BE2C (cell line): ENCODE results near the gene LRIT1.
A peak's percentile ranks its signal among the peaks of the same experiment; 100 is the strongest.

ENCODE experiments used
- DNase-seq: peaks from one replicate; pipeline ENCODE4 v3.0.0-alpha.2; 2020
- H3K27me3 ChIP-seq: fragments of 250-450 bp; sonication (Bioruptor Pico); 2 replicates; pipeline ENCODE4 v1.5.1; 2020; ENCODE audit warnings: mild to moderate bottlenecking
- H3K36me3 ChIP-seq: fragments of 250-450 bp; sonication (Bioruptor Pico); 2 replicates; pipeline ENCODE4 v1.5.1; 2020; ENCODE audit warnings: mild to moderate bottlenecking
- H3K4me1 ChIP-seq: fragments of 250-450 bp; sonication (Bioruptor Pico); 2 replicates; pipeline ENCODE4 v1.5.1; 2020
- H3K4me3 ChIP-seq: 2 replicates; pipeline ENCODE4 v1.5.1; 2011; ENCODE audit warnings: low read depth, low read length
- H3K9me3 ChIP-seq: fragments of 250-450 bp; sonication (Bioruptor Pico); 2 replicates; pipeline ENCODE4 v1.5.1; 2020
- CTCF ChIP-seq: IDR thresholded peaks from 2 replicates; pipeline ENCODE4 v1.5.1; 2012; ENCODE audit warnings: mild to moderate bottlenecking, low read depth, low read length

Gene LRIT1

GRCh38 chr10:84204610-84205009 is 36.7 kb downstream of the LRIT1 start:
- TF ChIP-seq CTCF: no peak
- no peak for DNase-seq
- Histone ChIP-seq H3K36me3 (no peaks in the 10 kb centered on the region), H3K27me3 (no peaks in the 10 kb centered on the region), H3K9me3 (no peaks in the 10 kb centered on the region), H3K4me1 (no peaks in the 10 kb centered on the region), H3K4me3 (no peak overlapping the region)

GRCh38 chr10:84204122-84204521 is 37.2 kb downstream of the LRIT1 start:
- H3K36me3 ChIP-seq: no peaks in the 10 kb centered on the region
- no peaks in the 10 kb centered on the region for H3K4me1 ChIP-seq
- no peak for DNase-seq
- no peaks in the 10 kb centered on the region for H3K9me3 ChIP-seq
- no peak overlapping the region for H3K4me3 ChIP-seq
- TF ChIP-seq CTCF: peak; percentile 46
- H3K27me3 ChIP-seq: no peaks in the 10 kb centered on the region

- H3K4me3 ChIP-seq: no peak overlapping the region
- no peak for DNase-seq
- no peaks in the 10 kb centered on the region for H3K27me3 ChIP-seq
- H3K36me3 ChIP-seq: no peaks in the 10 kb centered on the region
- TF ChIP-seq CTCF: no peak
- H3K9me3 ChIP-seq: no peaks in the 10 kb centered on the region
- no peaks in the 10 kb centered on the region for H3K4me1 ChIP-seq
Observed at GRCh38 chr10:84202349-84202748, 39.0 kb downstream of the LRIT1 start.

- Histone ChIP-seq H3K4me3 (no peak overlapping the region), H3K36me3 (no peaks in the 10 kb centered on the region), H3K9me3 (no peaks in the 10 kb centered on the region), H3K4me1 (no peaks in the 10 kb centered on the region), H3K27me3 (no peaks in the 10 kb centered on the region)
- no peak for DNase-seq
- no peak for TF ChIP-seq CTCF
Observed at GRCh38 chr10:84201682-84202081, 39.7 kb downstream of the LRIT1 start.

- no peak for DNase-seq
- no peaks in the 10 kb centered on the region for H3K4me1 ChIP-seq
Observed at GRCh38 chr10:84201244-84201606, 40.1 kb downstream of the LRIT1 start.

GRCh38 chr10:84200537-84201243 is 40.7 kb downstream of the LRIT1 start:
- no peaks in the 10 kb centered on the region for H3K27me3 ChIP-seq
- H3K4me3 ChIP-seq: no peak overlapping the region
- no peaks in the 10 kb centered on the region for H3K9me3 ChIP-seq
- TF ChIP-seq CTCF: no peak
- H3K4me1 ChIP-seq: no peaks in the 10 kb centered on the region
- no peak for DNase-seq
- H3K36me3 ChIP-seq: no peaks in the 10 kb centered on the region

More at GRCh38 chr10:84201244-84201606, 40.1 kb downstream of the LRIT1 start:
- Histone ChIP-seq H3K36me3 (no peaks in the 10 kb centered on the region), H3K9me3 (no peaks in the 10 kb centered on the region), H3K27me3 (no peaks in the 10 kb centered on the region), H3K4me3 (no peak overlapping the region)
- no peak for TF ChIP-seq CTCF
